IMR-90 (cell line): Measurements from ENCODE around the gene SLC39A11. TPM values are rescaled to one million over a fixed set of nuclear protein-coding genes. Genes with fewer than 3 reads are reported as not detected.

Experiments
- ATAC-seq: fragments of 200-7000 bp; cut with Tn5 transposase; 2 replicates; pipeline ENCODE4 v1.9.1; 2020; ENCODE audit warnings: low read depth, mild to moderate bottlenecking, moderate library complexity
- BruUV-seq: library from RNA; stranded (reverse); fragments of 400-500 nt; replicated peaks from 2 replicates; lab custom pipeline; 2021; lab: Mats Ljungman, UMichigan
- CTCF ChIA-PET: fragments of 300-600 bp; formaldehyde crosslinking; extraction: SDS; loops from one replicate; lab custom pipeline; 2021; ENCODE audit warnings: antibody characterized with exemption; lab: Yijun Ruan, JAX
- POLR2A ChIA-PET: fragments of 300-600 bp; sonication (Branson Sonifier 250); formaldehyde crosslinking; loops from one replicate; lab custom pipeline; 2022; ENCODE audit warnings: antibody characterized with exemption; ENCODE audit not compliant: unreplicated experiment; lab: Charles Lee
- DNase-seq: peaks from one replicate; pipeline ENCODE4 v3.0.0; 2013
- H2AFZ ChIP-seq: replicated peaks from 2 replicates; pipeline ENCODE3; 2013; ENCODE audit warnings: low read length, mild to moderate bottlenecking; ENCODE audit not compliant: poor library complexity
- H2AK5ac ChIP-seq: 2 replicates; pipeline ENCODE4 v1.6.1; 2013; ENCODE audit warnings: low read depth, low read length, inconsistent platforms
- H2AK9ac ChIP-seq: replicated peaks from 2 replicates; pipeline ENCODE3; 2013; ENCODE audit warnings: mild to moderate bottlenecking, low read depth, low read length, moderate library complexity; ENCODE audit not compliant: poor library complexity
- H2BK120ac ChIP-seq: 2 replicates; pipeline ENCODE4 v1.6.1; 2013; ENCODE audit warnings: low read depth, low read length, inconsistent platforms
- H2BK15ac ChIP-seq: 3 replicates; pipeline ENCODE4 v1.6.1; 2013; ENCODE audit warnings: low read depth, low read length, inconsistent platforms
- H2BK20ac ChIP-seq: 2 replicates; pipeline ENCODE4 v1.6.1; 2013; ENCODE audit warnings: low read depth, mild to moderate bottlenecking, inconsistent platforms, low read length, moderate library complexity
- H2BK5ac ChIP-seq: 2 replicates; pipeline ENCODE4 v1.6.1; 2013; ENCODE audit warnings: mild to moderate bottlenecking, low read depth, low read length, inconsistent platforms; ENCODE audit not compliant: poor library complexity, severe bottlenecking
- H3K14ac ChIP-seq: replicated peaks from 2 replicates; pipeline ENCODE4 v1.6.1; 2013; ENCODE audit warnings: low read depth, low read length, inconsistent platforms
- H3K18ac ChIP-seq: 2 replicates; pipeline ENCODE4 v1.6.1; 2013; ENCODE audit warnings: low read depth, low read length, control low read depth
- H3K23ac ChIP-seq: 2 replicates; pipeline ENCODE4 v1.6.1; 2013; ENCODE audit warnings: low read depth, low read length, inconsistent platforms
- H3K27ac ChIP-seq: 2 replicates; pipeline ENCODE4 v1.5.1; 2013; ENCODE audit warnings: mild to moderate bottlenecking, control low read depth, low read length; ENCODE audit not compliant: insufficient read depth
- H3K27me3 ChIP-seq: 2 replicates; pipeline ENCODE4 v1.6.1; 2013; ENCODE audit warnings: low read length; ENCODE audit not compliant: control insufficient read depth, insufficient read depth
- H3K36me3 ChIP-seq: 2 replicates; pipeline ENCODE4 v1.6.1; 2013; ENCODE audit warnings: low read length, mixed read lengths; ENCODE audit not compliant: control insufficient read depth, insufficient read depth
- H3K4ac ChIP-seq: 2 replicates; pipeline ENCODE4 v1.6.1; 2013; ENCODE audit warnings: low read depth, low read length, inconsistent platforms
- H3K4me1 ChIP-seq: 2 replicates; pipeline ENCODE4 v1.6.1; 2013; ENCODE audit warnings: low read length, mixed read lengths; ENCODE audit not compliant: control insufficient read depth, insufficient read depth
- H3K4me2 ChIP-seq: 2 replicates; pipeline ENCODE4 v1.6.1; 2013; ENCODE audit warnings: low read depth, mild to moderate bottlenecking, control low read depth, low read length, moderate library complexity
- H3K4me3 ChIP-seq: 2 replicates; pipeline ENCODE4 v1.5.1; 2013; ENCODE audit warnings: low read depth, mild to moderate bottlenecking, control low read depth, low read length, moderate library complexity; ENCODE audit not compliant: insufficient read depth
- H3K56ac ChIP-seq: 2 replicates; pipeline ENCODE4 v1.6.1; 2013; ENCODE audit warnings: low read length, inconsistent platforms; ENCODE audit not compliant: insufficient read depth; ENCODE audit errors: extremely low read depth
- H3K79me1 ChIP-seq, 2 experiments: 2 replicates each; pipeline ENCODE4 v1.6.1; 2013; ENCODE audit warnings: low read length in 2 of 2, inconsistent platforms in 1 of 2, low read depth in 1 of 2
- H3K9ac ChIP-seq: 2 replicates; pipeline ENCODE4 v1.6.1; 2013; ENCODE audit warnings: low read depth, low read length, control low read depth
- H3K9me1 ChIP-seq: 2 replicates; pipeline ENCODE4 v1.6.1; 2013; ENCODE audit warnings: low read length, inconsistent platforms; ENCODE audit not compliant: insufficient read depth
- H3K9me3 ChIP-seq: 2 replicates; pipeline ENCODE4 v1.6.1; 2013; ENCODE audit warnings: low read length; ENCODE audit not compliant: control insufficient read depth, insufficient read depth
- H4K20me1 ChIP-seq: 2 replicates; pipeline ENCODE4 v1.6.1; 2013; ENCODE audit warnings: low read length, inconsistent platforms; ENCODE audit not compliant: insufficient read depth
- H4K5ac ChIP-seq: 2 replicates; pipeline ENCODE4 v1.6.1; 2013; ENCODE audit warnings: mild to moderate bottlenecking, low read depth, low read length, control low read depth
- H4K8ac ChIP-seq, 2 experiments: 2 replicates each; pipeline ENCODE4 v1.6.1; 2013; ENCODE audit warnings: low read depth in 2 of 2, low read length in 2 of 2, control low read depth in 1 of 2, inconsistent platforms in 1 of 2
- H4K91ac ChIP-seq: 2 replicates; pipeline ENCODE4 v1.6.1; 2013; ENCODE audit warnings: low read depth, low read length, inconsistent platforms; ENCODE audit not compliant: insufficient read depth
- FOS ChIP-seq: fragments of 150-350 bp; IDR thresholded peaks from 2 replicates; pipeline ENCODE4 v1.6.1; 2016; ENCODE audit warnings: low read depth, low read length
- MAFK ChIP-seq: IDR thresholded peaks from 2 replicates; pipeline ENCODE4 v1.6.1; 2012; ENCODE audit warnings: low read depth, low read length, improper control_type of control experiment
- MAZ ChIP-seq: IDR thresholded peaks from 2 replicates; pipeline ENCODE4 v1.6.1; 2012; ENCODE audit warnings: low read depth, mild to moderate bottlenecking, low read length, improper control_type of control experiment, moderate library complexity, borderline replicate concordance
- POLR2A ChIP-seq: IDR thresholded peaks from 2 replicates; pipeline ENCODE4 v1.6.1; 2012; ENCODE audit warnings: mild to moderate bottlenecking, low read depth, low read length
- WGBS, 2 experiments: methylation state at CpG; one replicate each; pipeline versions ENCODE4 v1.1.5 to v1.1.7; 2013; ENCODE audit warnings: missing lambda C conversion rate in 2 of 2; ENCODE audit not compliant: insufficient read length in 1 of 2; ENCODE audit errors: extremely low coverage in 2 of 2; 5-methylcytosine and 5-hydroxymethylcytosine counted together
- dilution Hi-C: fragments of 300-500 bp; cut with HindIII; formaldehyde crosslinking; loops from one replicate; pipeline ENCODE4 v1.14.3; 2018; ENCODE audit warnings: low sequenced_read_pairs; ENCODE audit not compliant: unreplicated experiment
- in situ Hi-C: fragments of 300-500 bp; cut with MboI; formaldehyde crosslinking; loops from 3 replicates; pipeline ENCODE4 v1.14.3; 2019; ENCODE audit warnings: low sequenced_read_pairs, inconsistent platforms, mixed read lengths
- intact Hi-C: fragments of 100-400 bp; cut with micrococcal nuclease; formaldehyde crosslinking; loops from 2 replicates; pipeline ENCODE4 v1.10.0; 2022
- polyA plus RNA-seq, 3 experiments: library from polyadenylated mRNA; depleted of rRNA; stranded (reverse); fragments of >200 nt; gene quantifications; 2 replicates each; pipeline ENCODE4 v1.2.3, GENCODE V29; 2012; ENCODE audit warnings: low replicate concordance in 1 of 3
- total RNA-seq: library from RNA; depleted of rRNA; stranded (reverse); fragments of >200 nt; gene quantifications from 2 replicates; pipeline ENCODE4 v1.2.3, GENCODE V29; 2012
- TF ChIP-seq, protein P1 (sequence below): fragments of 150-350 bp; IDR thresholded peaks from 2 replicates; pipeline ENCODE4 v1.6.1; 2017; ENCODE audit warnings: mild to moderate bottlenecking, antibody characterized with exemption, low read length, low read depth
- TF ChIP-seq, protein P2 (sequence below): conservative IDR thresholded peaks from 2 replicates; pipeline ENCODE4 v1.5.1; 2012; ENCODE audit warnings: mild to moderate bottlenecking, low read depth, low read length, improper control_type of control experiment

Gene SLC39A11
- total and polyA plus RNA-seq, 2 of the 4 experiments (the other 2 are of a cell fraction) = 8.8 to 14.3 TPM

DNA sequence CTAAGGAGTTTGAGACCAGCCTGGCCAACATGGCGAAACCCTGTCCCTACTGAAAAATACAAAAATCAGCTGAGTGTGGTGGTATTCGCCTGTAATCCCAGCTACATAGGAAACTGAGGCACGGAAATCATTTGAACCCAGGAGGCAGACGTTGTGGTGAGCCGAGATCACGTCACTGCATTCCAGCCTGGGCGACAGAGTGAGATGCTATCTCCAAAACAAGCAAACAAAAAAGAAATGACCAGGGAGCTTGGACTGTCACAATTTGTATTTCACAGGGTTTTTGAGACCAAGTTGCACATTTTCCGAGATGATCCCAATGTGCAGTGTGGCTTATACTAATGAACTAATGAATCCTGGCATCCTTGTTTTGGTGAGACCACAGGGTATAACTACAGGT lies 156.5 kb downstream of the SLC39A11 start:
- Histone ChIP-seq H2BK15ac (no peak overlapping the region), H3K4me2 (no peak overlapping the region), H2AK9ac (no peak overlapping the region), H4K5ac (no peak overlapping the region), H3K4me1 (no peaks in the 10 kb centered on the region), H3K79me1 (no peaks in the 10 kb centered on the region), H3K27me3 (no peaks in the 10 kb centered on the region), H3K4me3 (no peak overlapping the region), H4K8ac (no peak overlapping the region), H3K14ac (no peak overlapping the region), H2BK5ac (no peak overlapping the region), H3K27ac (no peak overlapping the region), H3K9me1 (0 out of 2 replicates have a peak, but pooled peaks cover 5% of the 10 kb centered on the region), H3K36me3 (no peaks in the 10 kb centered on the region), H4K20me1 (no peaks in the 10 kb centered on the region), H2BK120ac (no peak overlapping the region), H3K9ac (no peak overlapping the region), H3K18ac (no peak overlapping the region), H4K91ac (no peak overlapping the region), H2BK20ac (no peak overlapping the region), H2AK5ac (no peak overlapping the region), H3K4ac (no peak overlapping the region), H2AFZ (no peak overlapping the region), H3K56ac (no peak overlapping the region), H3K9me3 (no peaks in the 10 kb centered on the region), H3K23ac (no peak overlapping the region)
- dilution Hi-C loops = no loop called here
- WGBS, 2 experiments = 79% methylated on average over 5 of the region's 8 CpGs; no CpG with 5 or more reads in 1 of the 2 experiments
- BruUV-seq = no TSS peak
- intact Hi-C loops = no loop called here
- CTCF ChIA-PET = interaction anchor here (0.6 kb wide), 1 partner anchor 375 kb away, joined by 3 read pairs; no protein-coding TSS in a partner anchor
- DNase-seq (no peak), ATAC-seq (no peak)
- in situ Hi-C loops = no loop called here
- POLR2A ChIA-PET = no interaction called here
- TF ChIP-seq, protein P1, sequence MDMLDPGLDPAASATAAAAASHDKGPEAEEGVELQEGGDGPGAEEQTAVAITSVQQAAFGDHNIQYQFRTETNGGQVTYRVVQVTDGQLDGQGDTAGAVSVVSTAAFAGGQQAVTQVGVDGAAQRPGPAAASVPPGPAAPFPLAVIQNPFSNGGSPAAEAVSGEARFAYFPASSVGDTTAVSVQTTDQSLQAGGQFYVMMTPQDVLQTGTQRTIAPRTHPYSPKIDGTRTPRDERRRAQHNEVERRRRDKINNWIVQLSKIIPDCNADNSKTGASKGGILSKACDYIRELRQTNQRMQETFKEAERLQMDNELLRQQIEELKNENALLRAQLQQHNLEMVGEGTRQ = no peak
- TF ChIP-seq POLR2A = no peak
- no peak for TF ChIP-seq FOS
- TF ChIP-seq MAZ = no peak
- no peak for TF ChIP-seq MAFK
- TF ChIP-seq, protein P2, sequence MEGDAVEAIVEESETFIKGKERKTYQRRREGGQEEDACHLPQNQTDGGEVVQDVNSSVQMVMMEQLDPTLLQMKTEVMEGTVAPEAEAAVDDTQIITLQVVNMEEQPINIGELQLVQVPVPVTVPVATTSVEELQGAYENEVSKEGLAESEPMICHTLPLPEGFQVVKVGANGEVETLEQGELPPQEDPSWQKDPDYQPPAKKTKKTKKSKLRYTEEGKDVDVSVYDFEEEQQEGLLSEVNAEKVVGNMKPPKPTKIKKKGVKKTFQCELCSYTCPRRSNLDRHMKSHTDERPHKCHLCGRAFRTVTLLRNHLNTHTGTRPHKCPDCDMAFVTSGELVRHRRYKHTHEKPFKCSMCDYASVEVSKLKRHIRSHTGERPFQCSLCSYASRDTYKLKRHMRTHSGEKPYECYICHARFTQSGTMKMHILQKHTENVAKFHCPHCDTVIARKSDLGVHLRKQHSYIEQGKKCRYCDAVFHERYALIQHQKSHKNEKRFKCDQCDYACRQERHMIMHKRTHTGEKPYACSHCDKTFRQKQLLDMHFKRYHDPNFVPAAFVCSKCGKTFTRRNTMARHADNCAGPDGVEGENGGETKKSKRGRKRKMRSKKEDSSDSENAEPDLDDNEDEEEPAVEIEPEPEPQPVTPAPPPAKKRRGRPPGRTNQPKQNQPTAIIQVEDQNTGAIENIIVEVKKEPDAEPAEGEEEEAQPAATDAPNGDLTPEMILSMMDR = no peak
